Tibial artery (tissue), 4 donors: ENCODE data around the gene CBLC.
A peak's percentile ranks its signal among the peaks of the same experiment; 100 is the strongest.

Source experiments
- DNase-seq, 2 donors: peaks; one replicate each; pipeline ENCODE4 v3.0.0-alpha.2; 2019
- H3K27ac ChIP-seq, 2 donors: fragments of 200-600 bp; sonication (generic) in 1 of 2; 1 replicate in 1 of 2; 2 replicates in 1 of 2; pipeline ENCODE4 v1.5.1; 2018 to 2019; ENCODE audit warnings: mild to moderate bottlenecking in 1 of 2
- H3K27me3 ChIP-seq, 2 donors: fragments of 200-600 bp; sonication (generic) in 1 of 2; one replicate each; pipeline versions ENCODE4 v1.5.1 to v1.6.0; 2016 to 2019
- H3K36me3 ChIP-seq, 3 donors: fragments of 200-600 bp; sonication (generic) in 2 of 3; one replicate each; pipeline ENCODE4 v1.5.1; 2016 to 2019; ENCODE audit warnings: mild to moderate bottlenecking in 2 of 3
- H3K4me1 ChIP-seq, 4 donors: fragments of 200-600 bp; sonication (generic) in 2 of 4; 1 replicate in 3 of 4; 2 replicates in 1 of 4; pipeline ENCODE4 v1.5.1; 2016 to 2019
- H3K4me3 ChIP-seq, 2 donors: fragments of 200-600 bp; sonication (generic) in 1 of 2; 1 replicate in 1 of 2; 2 replicates in 1 of 2; pipeline ENCODE4 v1.5.1; 2018 to 2019; ENCODE audit warnings: mild to moderate bottlenecking in 2 of 2
- H3K9me3 ChIP-seq, 3 donors: fragments of 200-600 bp; sonication (generic) in 1 of 3; one replicate each; pipeline ENCODE4 v1.5.1; 2016 to 2019
- intact Hi-C: fragments of 100-400 bp; cut with DNase I; formaldehyde crosslinking; loops from one replicate; pipeline ENCODE4 v1.15.0; 2023; ENCODE audit warnings: low total_unique reads
- TF ChIP-seq, protein P1 (sequence below), 2 experiments: fragments of 200-600 bp in 1 of 2; fragments of 450-650 bp in 1 of 2; IDR thresholded peaks; one replicate each; pipeline ENCODE4 v1.5.1; 2017 to 2019; ENCODE audit warnings: antibody characterized with exemption in 2 of 2, mild to moderate bottlenecking in 1 of 2, moderate library complexity in 1 of 2

Gene CBLC

DNA sequence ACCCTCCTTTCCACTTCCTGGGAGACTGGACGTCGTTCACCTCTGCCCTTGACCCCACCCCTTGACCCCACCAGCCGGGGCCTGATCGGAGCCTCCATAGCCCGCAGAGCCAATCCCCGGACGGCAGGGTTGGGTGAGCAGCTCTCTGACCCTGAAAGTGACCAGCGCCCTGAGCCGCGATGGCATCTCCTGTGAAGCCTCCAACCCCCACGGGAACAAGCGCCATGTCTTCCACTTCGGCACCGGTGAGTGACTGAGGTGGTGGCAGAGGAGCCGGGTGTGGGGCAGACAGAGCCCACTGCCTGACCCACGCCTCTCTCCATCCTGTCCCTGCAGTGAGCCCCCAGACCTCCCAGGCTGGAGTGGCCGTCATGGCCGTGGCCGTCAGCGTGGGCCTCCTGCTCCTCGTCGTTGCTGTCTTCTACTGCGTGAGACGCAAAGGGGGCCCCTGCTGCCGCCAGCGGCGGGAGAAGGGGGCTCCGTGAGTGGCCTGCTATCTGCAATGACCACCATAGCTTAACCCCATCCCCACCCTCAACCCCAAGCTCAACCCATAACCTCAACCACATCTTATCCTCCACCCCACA is 41.6 kb downstream of the CBLC start:
- TF ChIP-seq, protein P1, sequence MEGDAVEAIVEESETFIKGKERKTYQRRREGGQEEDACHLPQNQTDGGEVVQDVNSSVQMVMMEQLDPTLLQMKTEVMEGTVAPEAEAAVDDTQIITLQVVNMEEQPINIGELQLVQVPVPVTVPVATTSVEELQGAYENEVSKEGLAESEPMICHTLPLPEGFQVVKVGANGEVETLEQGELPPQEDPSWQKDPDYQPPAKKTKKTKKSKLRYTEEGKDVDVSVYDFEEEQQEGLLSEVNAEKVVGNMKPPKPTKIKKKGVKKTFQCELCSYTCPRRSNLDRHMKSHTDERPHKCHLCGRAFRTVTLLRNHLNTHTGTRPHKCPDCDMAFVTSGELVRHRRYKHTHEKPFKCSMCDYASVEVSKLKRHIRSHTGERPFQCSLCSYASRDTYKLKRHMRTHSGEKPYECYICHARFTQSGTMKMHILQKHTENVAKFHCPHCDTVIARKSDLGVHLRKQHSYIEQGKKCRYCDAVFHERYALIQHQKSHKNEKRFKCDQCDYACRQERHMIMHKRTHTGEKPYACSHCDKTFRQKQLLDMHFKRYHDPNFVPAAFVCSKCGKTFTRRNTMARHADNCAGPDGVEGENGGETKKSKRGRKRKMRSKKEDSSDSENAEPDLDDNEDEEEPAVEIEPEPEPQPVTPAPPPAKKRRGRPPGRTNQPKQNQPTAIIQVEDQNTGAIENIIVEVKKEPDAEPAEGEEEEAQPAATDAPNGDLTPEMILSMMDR (IDR thresholded peaks at IDR 0.05) = no peak
- no peak for DNase-seq
- Histone ChIP-seq H3K27ac (peak overlapping the region; percentile 82 to 89), H3K9me3 (no peaks in the 10 kb centered on the region), H3K4me1 (peaks cover 0 to 47% (median 33%) of the 10 kb centered on the region in 4 donors), H3K36me3 (peaks cover 48 to 64% (median 53%) of the 10 kb centered on the region in 3 donors), H3K4me3 (no peak overlapping the region), H3K27me3 (no peaks in the 10 kb centered on the region)
- intact Hi-C loops = no loop called here

DNA sequence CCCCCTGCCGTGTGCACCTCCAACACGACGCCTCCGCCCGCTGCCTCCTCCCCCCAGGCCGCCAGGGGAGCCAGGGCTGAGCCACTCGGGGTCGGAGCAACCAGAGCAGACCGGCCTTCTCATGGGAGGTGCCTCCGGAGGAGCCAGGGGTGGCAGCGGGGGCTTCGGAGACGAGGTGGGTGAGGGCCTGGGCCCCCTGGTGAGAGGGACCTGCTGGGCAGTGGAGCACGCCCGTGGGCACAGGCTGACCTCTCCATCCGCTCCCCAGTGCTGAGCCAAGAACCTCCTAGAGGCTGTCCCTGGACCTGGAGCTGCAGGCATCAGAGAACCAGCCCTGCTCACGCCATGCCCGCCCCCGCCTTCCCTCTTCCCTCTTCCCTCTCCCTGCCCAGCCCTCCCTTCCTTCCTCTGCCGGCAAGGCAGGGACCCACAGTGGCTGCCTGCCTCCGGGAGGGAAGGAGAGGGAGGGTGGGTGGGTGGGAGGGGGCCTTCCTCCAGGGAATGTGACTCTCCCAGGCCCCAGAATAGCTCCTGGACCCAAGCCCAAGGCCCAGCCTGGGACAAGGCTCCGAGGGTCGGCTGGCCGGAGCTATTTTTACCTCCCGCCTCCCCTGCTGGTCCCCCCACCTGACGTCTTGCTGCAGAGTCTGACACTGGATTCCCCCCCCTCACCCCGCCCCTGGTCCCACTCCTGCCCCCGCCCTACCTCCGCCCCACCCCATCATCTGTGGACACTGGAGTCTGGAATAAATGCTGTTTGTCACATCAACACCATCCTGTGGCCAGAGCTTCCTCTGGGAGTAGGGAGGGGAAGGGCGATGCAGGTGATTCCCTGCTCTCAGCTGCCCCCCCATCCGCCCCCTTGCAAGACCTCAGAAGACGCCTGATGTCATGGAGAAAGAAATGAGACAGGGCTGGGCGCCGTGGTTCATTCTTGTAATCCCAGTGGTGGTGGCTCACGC is 43.2 kb downstream of the CBLC start:
- Histone ChIP-seq H3K9me3 (no peaks in the 10 kb centered on the region), H3K4me3 (peak overlapping the region; percentile 27 to 28), H3K4me1 (peaks cover 0 to 47% (median 33%) of the 10 kb centered on the region in 4 donors), H3K36me3 (peaks cover 32 to 48% (median 37%) of the 10 kb centered on the region in 3 donors), H3K27ac (peak overlapping the region; percentile 82 to 89), H3K27me3 (no peaks in the 10 kb centered on the region)
- intact Hi-C loops = no loop called here
- TF ChIP-seq, protein P1 (IDR thresholded peaks at IDR 0.05) = peak; percentile 28 to 29
- DNase-seq = peak; percentile 74 to 96

DNA sequence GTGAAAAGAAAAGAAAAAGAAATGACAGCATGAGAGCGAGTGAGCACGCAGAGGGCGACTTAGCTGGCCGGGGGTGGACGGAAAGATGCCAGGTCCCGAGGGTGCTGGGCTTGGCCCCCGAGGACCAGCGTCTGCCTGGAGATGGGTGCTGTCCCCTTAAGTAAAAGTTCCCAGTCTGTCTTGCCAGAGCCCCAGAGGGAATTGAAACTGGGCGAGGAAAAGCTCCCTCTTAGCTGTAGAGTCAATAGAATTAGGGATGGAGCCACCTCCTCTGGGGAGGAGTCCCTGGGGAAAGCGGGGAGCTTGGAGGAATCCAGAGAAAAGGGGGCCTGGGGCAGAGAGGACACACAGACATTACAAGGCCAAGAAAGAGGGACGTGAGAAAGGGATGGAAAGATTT is 44.5 kb downstream of the CBLC start:
- H3K4me1 ChIP-seq = peaks cover 0 to 47% (median 33%) of the 10 kb centered on the region in 4 donors
- H3K9me3 ChIP-seq = no peaks in the 10 kb centered on the region
- peak overlapping the region; percentile 82 to 89 for H3K27ac ChIP-seq
- no peaks in the 10 kb centered on the region for H3K27me3 ChIP-seq
- TF ChIP-seq, protein P1 (IDR thresholded peaks at IDR 0.05) = no peak
- H3K4me3 ChIP-seq = peak overlapping the region; percentile 18 to 34
- intact Hi-C loops = no loop called here
- H3K36me3 ChIP-seq = peaks cover 24 to 35% (median 24%) of the 10 kb centered on the region in 3 donors
- DNase-seq = peak in 1 of 2 donors; percentile 86

DNA sequence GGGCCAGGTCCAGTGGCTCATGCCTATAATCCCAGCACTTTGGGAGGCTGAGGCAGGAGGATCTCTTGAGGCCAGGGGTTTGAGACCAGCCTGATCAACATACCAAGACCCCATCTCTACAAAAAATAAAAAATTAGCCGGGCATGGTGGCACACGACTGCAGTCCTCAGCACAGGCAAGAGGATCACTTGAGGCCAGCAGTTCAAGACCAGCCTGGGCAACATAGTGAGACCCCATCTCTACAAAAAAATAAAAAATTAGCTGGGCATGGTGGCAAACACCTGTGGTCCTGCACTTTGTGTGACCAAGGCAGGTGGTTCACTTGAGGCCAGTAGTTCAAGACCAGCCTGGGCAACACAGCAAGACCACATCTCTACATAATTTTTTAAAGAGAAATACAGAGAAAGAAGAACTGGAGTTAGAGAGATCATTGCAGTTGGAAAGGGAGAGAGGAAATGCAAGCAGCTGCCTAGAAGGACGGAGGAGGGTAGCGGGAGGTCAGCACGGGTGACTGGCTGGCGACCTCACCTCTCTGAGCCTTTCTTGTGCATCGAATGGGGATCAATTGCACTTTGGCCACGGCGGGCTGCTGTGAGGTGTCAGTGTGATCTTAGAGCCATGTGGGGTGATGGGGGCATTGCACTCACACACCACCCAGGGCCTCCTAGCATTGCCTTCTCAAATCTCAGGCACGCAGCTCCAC is 45.1 kb downstream of the CBLC start:
- DNase-seq = no peak
- peak overlapping the region; percentile 82 to 89 for H3K27ac ChIP-seq

DNA sequence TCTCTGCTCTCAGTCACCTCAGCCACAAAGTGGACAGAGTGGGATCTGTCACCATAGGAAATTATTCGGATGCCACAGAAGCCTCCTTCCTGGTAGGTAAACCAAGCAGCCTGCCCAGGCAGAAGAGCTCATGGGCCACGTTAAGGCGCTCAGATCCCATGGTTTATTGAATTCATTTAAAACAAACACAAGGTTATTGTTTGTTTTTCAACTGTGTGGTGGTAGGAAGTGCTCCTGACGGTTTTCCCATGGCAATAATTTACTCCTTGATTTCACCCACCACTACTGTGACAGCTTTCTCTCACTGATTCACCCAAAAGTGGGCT is 45.6 kb downstream of the CBLC start:
- Histone ChIP-seq H3K4me1 (peaks cover 0 to 45% (median 33%) of the 10 kb centered on the region in 4 donors), H3K27ac (peak overlapping the region; percentile 82 to 89), H3K36me3 (peaks cover 14 to 25% (median 15%) of the 10 kb centered on the region in 3 donors), H3K4me3 (no peak overlapping the region), H3K27me3 (no peaks in the 10 kb centered on the region), H3K9me3 (no peaks in the 10 kb centered on the region)
- TF ChIP-seq, protein P1 (IDR thresholded peaks at IDR 0.05) = no peak
- DNase-seq = no peak
- intact Hi-C loops = no loop called here

More for the DNA sequence above, 45.1 kb downstream of the CBLC start:
- no peaks in the 10 kb centered on the region for H3K9me3 ChIP-seq
- no peak overlapping the region for H3K4me3 ChIP-seq
- H3K27me3 ChIP-seq = no peaks in the 10 kb centered on the region
- TF ChIP-seq, protein P1 (IDR thresholded peaks at IDR 0.05) = no peak
- intact Hi-C loops = no loop called here
- peaks cover 0 to 47% (median 33%) of the 10 kb centered on the region in 4 donors for H3K4me1 ChIP-seq
- H3K36me3 ChIP-seq = peaks cover 19 to 29% (median 20%) of the 10 kb centered on the region in 3 donors
